ENCODE measurements around the gene MORN1.

MORN1 gene

DNA sequence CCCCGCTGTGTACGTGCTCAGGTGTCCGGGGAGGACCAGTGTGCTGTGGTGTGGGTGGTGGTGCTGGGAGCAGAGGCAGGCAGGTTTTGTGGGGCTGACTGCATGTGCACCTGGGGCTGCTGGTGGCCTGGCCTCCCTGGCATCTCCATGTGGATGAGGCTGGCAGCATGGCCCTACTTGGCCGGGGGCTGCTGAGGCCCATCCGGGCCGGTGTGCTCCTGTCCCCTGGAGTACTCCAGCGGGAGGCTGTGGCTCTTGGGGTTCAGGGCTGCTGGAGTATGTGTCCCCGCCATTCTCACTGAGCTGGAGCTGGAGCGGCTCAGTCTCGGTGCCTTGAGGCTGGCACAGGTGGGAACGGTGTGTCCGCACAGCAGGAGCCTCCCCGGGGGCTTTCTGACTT, 41.8 kb upstream of the MORN1 start:
- H3K9me3 ChIP-seq (ENCODE audit: control insufficient read depth, insufficient read depth, low read length): no peaks in the 10 kb centered on the region
- no peak overlapping the region for H3K27ac ChIP-seq (ENCODE audit: low read length)
- H3K36me3 ChIP-seq (ENCODE audit: control insufficient read depth, insufficient read depth, low read length): no peaks in the 10 kb centered on the region; the same call in 1 of the 2 replicates
- H3K4me1 ChIP-seq (ENCODE audit: control insufficient read depth, insufficient read depth, low read length): no peaks in the 10 kb centered on the region; the same call in 1 of the 2 replicates
- H3K4me3 ChIP-seq (ENCODE audit: low read length): no peak overlapping the region
- H3K27me3 ChIP-seq (ENCODE audit: control insufficient read depth, insufficient read depth, low read length): no peaks in the 10 kb centered on the region
- WGBS (ENCODE audit: insufficient coverage, insufficient read length): no CpG with 5 or more reads among the region's 13 CpGs
- no peak for DNase-seq (ENCODE audit: low read depth, low spot score)

DNA sequence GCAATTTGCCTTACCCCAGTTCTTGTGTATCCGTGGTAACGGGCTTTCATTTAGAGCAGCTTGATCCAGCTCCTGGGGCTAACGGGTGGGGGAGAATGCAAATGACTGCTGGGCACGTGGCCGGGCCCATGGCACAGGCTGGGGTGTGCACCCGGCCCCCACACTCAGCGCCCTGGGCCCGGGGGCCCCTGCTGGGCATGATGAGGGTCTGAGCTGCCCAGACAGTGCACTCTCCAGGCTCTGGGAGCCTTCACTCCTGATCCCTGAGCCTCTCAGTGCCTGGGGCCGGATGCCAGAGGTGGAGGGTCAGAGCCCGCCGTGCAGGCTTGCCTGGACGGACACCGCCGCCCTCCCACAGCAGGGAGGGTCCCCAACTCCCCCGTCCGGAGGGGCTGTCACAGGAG, 41.1 kb upstream of the MORN1 start:
- H3K9me3 ChIP-seq (ENCODE audit: control insufficient read depth, insufficient read depth, low read length): no peaks in the 10 kb centered on the region
- H3K4me1 ChIP-seq (ENCODE audit: control insufficient read depth, insufficient read depth, low read length): no peaks in the 10 kb centered on the region; the same call in 1 of the 2 replicates
- no CpG with 5 or more reads among the region's 16 CpGs for WGBS (ENCODE audit: insufficient coverage, insufficient read length)
- H3K4me3 ChIP-seq (ENCODE audit: low read length): no peak overlapping the region
- H3K36me3 ChIP-seq (ENCODE audit: control insufficient read depth, insufficient read depth, low read length): no peaks in the 10 kb centered on the region; the same call in 1 of the 2 replicates
- no peak overlapping the region for H3K27ac ChIP-seq (ENCODE audit: low read length)
- no peaks in the 10 kb centered on the region for H3K27me3 ChIP-seq (ENCODE audit: control insufficient read depth, insufficient read depth, low read length)
- no peak for DNase-seq (ENCODE audit: low read depth, low spot score)

DNA sequence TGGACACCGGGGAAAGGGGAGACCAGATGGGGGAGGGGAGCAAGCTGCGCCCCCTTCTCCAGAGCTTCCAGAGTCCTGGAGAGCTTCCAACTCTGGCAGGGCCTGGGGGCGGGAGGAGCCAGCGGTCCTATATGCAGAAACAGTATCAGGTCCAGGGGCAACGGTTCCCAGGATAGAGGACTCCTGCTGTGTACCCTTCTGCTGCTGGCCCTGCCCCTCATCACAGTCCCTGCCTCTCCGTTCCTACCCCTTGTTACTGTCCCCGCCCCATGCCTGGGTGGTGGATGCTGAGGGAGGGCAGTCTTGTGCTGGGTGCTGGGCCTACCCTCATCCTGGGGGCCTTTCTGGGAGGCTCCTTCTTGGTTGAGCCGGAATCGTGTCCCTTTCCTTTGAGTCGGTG, 40.2 kb upstream of the MORN1 start:
- Histone ChIP-seq H3K4me3 (ENCODE audit: low read length) (no peak overlapping the region), H3K27me3 (ENCODE audit: control insufficient read depth, insufficient read depth, low read length) (no peaks in the 10 kb centered on the region), H3K4me1 (ENCODE audit: control insufficient read depth, insufficient read depth, low read length) (no peaks in the 10 kb centered on the region; the same call in 1 of the 2 replicates), H3K36me3 (ENCODE audit: control insufficient read depth, insufficient read depth, low read length) (no peaks in the 10 kb centered on the region; the same call in 1 of the 2 replicates), H3K27ac (ENCODE audit: low read length) (no peak overlapping the region), H3K9me3 (ENCODE audit: control insufficient read depth, insufficient read depth, low read length) (no peaks in the 10 kb centered on the region)
- no CpG with 5 or more reads among the region's 10 CpGs for WGBS (ENCODE audit: insufficient coverage, insufficient read length)
- DNase-seq (ENCODE audit: low read depth, low spot score): no peak

DNA sequence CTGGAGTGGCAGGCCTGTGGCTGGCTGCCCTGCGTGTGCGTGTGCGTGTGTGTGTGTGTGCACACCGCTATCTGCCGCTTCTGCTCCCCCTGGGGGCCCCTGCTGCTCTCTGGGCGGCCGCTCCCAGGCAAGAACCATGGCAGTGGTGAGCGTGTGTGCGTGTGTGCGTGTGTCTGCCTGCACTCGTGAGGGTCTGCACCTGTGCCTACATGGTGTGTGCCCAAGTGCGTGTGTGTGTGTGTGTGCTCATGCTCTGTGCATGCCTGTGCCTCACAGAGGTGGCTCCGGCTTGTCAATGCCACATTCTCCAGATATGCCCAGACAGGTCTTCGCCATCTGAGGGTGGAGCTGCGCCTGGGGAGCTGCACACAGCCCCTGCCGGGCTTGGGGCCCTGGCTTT, 39.7 kb upstream of the MORN1 start:
- no peaks in the 10 kb centered on the region; the same call in 1 of the 2 replicates for H3K36me3 ChIP-seq (ENCODE audit: control insufficient read depth, insufficient read depth, low read length)
- H3K4me3 ChIP-seq (ENCODE audit: low read length): no peak overlapping the region
- H3K9me3 ChIP-seq (ENCODE audit: control insufficient read depth, insufficient read depth, low read length): no peaks in the 10 kb centered on the region
- H3K4me1 ChIP-seq (ENCODE audit: control insufficient read depth, insufficient read depth, low read length): no peaks in the 10 kb centered on the region; the same call in 1 of the 2 replicates
- H3K27me3 ChIP-seq (ENCODE audit: control insufficient read depth, insufficient read depth, low read length): no peaks in the 10 kb centered on the region
- WGBS (ENCODE audit: insufficient coverage, insufficient read length): no CpG with 5 or more reads among the region's 16 CpGs
- DNase-seq (ENCODE audit: low read depth, low spot score): no peak
- H3K27ac ChIP-seq (ENCODE audit: low read length): no peak overlapping the region

DNA sequence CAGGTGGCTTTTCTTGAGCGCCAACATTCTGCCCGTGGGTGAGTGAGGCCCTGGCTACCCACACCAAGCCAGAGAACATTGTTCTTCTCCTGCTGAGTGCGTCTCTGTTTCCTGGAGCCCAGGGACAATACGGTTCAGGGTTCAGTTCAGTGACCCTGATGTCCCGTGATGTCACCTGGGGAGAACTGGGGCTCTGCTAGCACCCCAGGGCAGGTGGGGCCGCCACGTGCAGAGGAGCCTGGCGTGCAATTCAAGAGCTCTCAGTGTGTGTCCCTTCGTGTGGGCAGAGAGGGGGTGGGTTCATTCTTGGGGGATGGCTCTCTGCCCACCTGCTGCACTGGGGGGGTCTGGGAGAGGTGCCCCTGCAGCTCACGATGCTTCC, 39.2 kb upstream of the MORN1 start:
- H3K4me1 ChIP-seq (ENCODE audit: control insufficient read depth, insufficient read depth, low read length): no peaks in the 10 kb centered on the region; the same call in 1 of the 2 replicates
- no peaks in the 10 kb centered on the region for H3K27me3 ChIP-seq (ENCODE audit: control insufficient read depth, insufficient read depth, low read length)
- no peak overlapping the region for H3K27ac ChIP-seq (ENCODE audit: low read length)
- no peak for DNase-seq (ENCODE audit: low read depth, low spot score)
- H3K9me3 ChIP-seq (ENCODE audit: control insufficient read depth, insufficient read depth, low read length): no peaks in the 10 kb centered on the region
- no peaks in the 10 kb centered on the region; the same call in 1 of the 2 replicates for H3K36me3 ChIP-seq (ENCODE audit: control insufficient read depth, insufficient read depth, low read length)
- WGBS (ENCODE audit: insufficient coverage, insufficient read length): no CpG with 5 or more reads among the region's 10 CpGs
- H3K4me3 ChIP-seq (ENCODE audit: low read length): no peak overlapping the region

- no peaks in the 10 kb centered on the region for H3K9me3 ChIP-seq (ENCODE audit: control insufficient read depth, insufficient read depth, low read length)
- no peaks in the 10 kb centered on the region; the same call in 1 of the 2 replicates for H3K4me1 ChIP-seq (ENCODE audit: control insufficient read depth, insufficient read depth, low read length)
- no peak overlapping the region for H3K27ac ChIP-seq (ENCODE audit: low read length)
- DNase-seq (ENCODE audit: low read depth, low spot score): no peak
- H3K4me3 ChIP-seq (ENCODE audit: low read length): no peak overlapping the region
- no CpG with 5 or more reads among the region's 20 CpGs for WGBS (ENCODE audit: insufficient coverage, insufficient read length)
- H3K36me3 ChIP-seq (ENCODE audit: control insufficient read depth, insufficient read depth, low read length): no peaks in the 10 kb centered on the region; the same call in 1 of the 2 replicates
- H3K27me3 ChIP-seq (ENCODE audit: control insufficient read depth, insufficient read depth, low read length): no peaks in the 10 kb centered on the region
Measured at GRCh38 chr1:2429780-2430591, 38.6 kb upstream of the MORN1 start.

DNA sequence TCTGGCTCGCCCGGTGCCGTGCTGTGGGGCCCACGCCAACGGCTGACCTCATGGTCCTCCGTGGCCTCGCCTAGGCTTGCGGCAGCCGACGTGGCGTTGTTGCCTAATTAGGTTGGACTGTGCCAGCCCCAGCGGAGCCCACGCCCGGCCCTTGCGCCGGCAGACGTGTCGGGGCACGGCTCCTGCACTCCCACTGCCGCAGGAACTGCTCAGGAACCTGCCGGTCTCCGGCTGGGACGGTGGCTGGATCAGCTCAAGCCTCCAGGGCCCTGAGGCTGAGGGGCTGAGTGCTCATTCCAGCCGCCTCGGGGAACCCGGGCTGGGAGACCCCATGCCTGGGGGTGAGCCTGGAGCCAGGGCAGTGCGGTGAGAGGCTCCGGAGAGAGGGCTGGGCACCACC, 37.1 kb upstream of the MORN1 start:
- H3K9me3 ChIP-seq (ENCODE audit: control insufficient read depth, insufficient read depth, low read length): no peaks in the 10 kb centered on the region
- no peak for DNase-seq (ENCODE audit: low read depth, low spot score)
- no peaks in the 10 kb centered on the region; the same call in 1 of the 2 replicates for H3K4me1 ChIP-seq (ENCODE audit: control insufficient read depth, insufficient read depth, low read length)
- no peaks in the 10 kb centered on the region; the same call in 1 of the 2 replicates for H3K36me3 ChIP-seq (ENCODE audit: control insufficient read depth, insufficient read depth, low read length)
- H3K27ac ChIP-seq (ENCODE audit: low read length): no peak overlapping the region
- no peaks in the 10 kb centered on the region for H3K27me3 ChIP-seq (ENCODE audit: control insufficient read depth, insufficient read depth, low read length)
- H3K4me3 ChIP-seq (ENCODE audit: low read length): no peak overlapping the region
- WGBS (ENCODE audit: insufficient coverage, insufficient read length): no CpG with 5 or more reads among the region's 28 CpGs

- no CpG with 5 or more reads among the region's 10 CpGs for WGBS (ENCODE audit: insufficient coverage, insufficient read length)
- DNase-seq (ENCODE audit: low read depth, low spot score): no peak
- Histone ChIP-seq H3K27me3 (ENCODE audit: control insufficient read depth, insufficient read depth, low read length) (no peaks in the 10 kb centered on the region), H3K4me3 (ENCODE audit: low read length) (no peak overlapping the region), H3K36me3 (ENCODE audit: control insufficient read depth, insufficient read depth, low read length) (no peaks in the 10 kb centered on the region; the same call in 1 of the 2 replicates), H3K27ac (ENCODE audit: low read length) (no peak overlapping the region), H3K9me3 (ENCODE audit: control insufficient read depth, insufficient read depth, low read length) (no peaks in the 10 kb centered on the region), H3K4me1 (ENCODE audit: control insufficient read depth, insufficient read depth, low read length) (no peaks in the 10 kb centered on the region; the same call in 1 of the 2 replicates)
Measured at GRCh38 chr1:2427976-2428375, 36.6 kb upstream of the MORN1 start.

DNA sequence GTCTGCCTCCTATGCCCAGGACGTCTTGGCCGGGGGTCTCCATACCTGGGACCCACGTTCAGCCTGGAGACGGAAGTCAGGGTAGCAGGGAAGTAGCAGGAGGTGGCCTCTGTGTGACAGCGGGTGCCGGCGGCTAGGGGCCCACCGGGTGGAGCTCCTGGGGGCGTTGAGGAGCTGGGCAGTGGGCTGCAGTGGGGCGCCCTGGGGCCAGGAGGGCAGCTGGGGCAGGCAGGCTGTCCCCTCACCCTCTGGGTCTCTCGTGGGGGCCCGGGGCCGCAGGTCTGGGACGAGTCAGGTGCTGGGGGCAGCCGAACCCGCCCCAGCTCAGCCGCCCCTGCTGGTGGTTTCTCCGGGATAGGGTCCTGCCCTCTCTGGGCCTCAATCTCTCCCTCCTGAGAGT, 35.7 kb upstream of the MORN1 start:
- H3K27ac ChIP-seq (ENCODE audit: low read length): no peak overlapping the region
- H3K4me3 ChIP-seq (ENCODE audit: low read length): no peak overlapping the region
- no peaks in the 10 kb centered on the region; the same call in 1 of the 2 replicates for H3K36me3 ChIP-seq (ENCODE audit: control insufficient read depth, insufficient read depth, low read length)
- no CpG with 5 or more reads among the region's 18 CpGs for WGBS (ENCODE audit: insufficient coverage, insufficient read length)
- H3K9me3 ChIP-seq (ENCODE audit: control insufficient read depth, insufficient read depth, low read length): no peaks in the 10 kb centered on the region
- no peaks in the 10 kb centered on the region; the same call in 1 of the 2 replicates for H3K4me1 ChIP-seq (ENCODE audit: control insufficient read depth, insufficient read depth, low read length)
- no peak for DNase-seq (ENCODE audit: low read depth, low spot score)
- no peaks in the 10 kb centered on the region for H3K27me3 ChIP-seq (ENCODE audit: control insufficient read depth, insufficient read depth, low read length)

DNA sequence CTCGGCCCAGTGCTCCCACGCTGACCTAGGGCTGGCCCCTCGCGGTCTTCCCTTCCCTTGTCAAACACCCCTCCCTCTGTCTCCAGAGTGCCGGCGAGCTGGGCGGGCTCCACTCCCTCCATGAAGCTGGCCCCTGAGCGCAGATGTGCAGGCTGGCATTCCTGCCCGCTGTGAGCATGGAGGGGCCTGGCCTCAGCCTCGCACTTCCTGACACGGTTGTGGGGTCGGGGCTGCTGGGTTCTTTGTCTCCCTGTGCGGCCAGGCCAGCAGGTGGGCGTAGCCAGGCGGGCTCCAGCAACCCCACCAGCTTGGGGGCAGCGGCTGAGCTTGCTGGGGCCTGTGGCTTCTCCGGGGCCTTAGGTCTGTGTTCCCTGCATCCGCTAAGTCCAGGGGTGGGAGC, 35.2 kb upstream of the MORN1 start:
- no peak overlapping the region for H3K27ac ChIP-seq (ENCODE audit: low read length)
- DNase-seq (ENCODE audit: low read depth, low spot score): no peak
- no peaks in the 10 kb centered on the region for H3K27me3 ChIP-seq (ENCODE audit: control insufficient read depth, insufficient read depth, low read length)
- no peaks in the 10 kb centered on the region; the same call in 1 of the 2 replicates for H3K4me1 ChIP-seq (ENCODE audit: control insufficient read depth, insufficient read depth, low read length)
- no peaks in the 10 kb centered on the region for H3K9me3 ChIP-seq (ENCODE audit: control insufficient read depth, insufficient read depth, low read length)
- no peak overlapping the region for H3K4me3 ChIP-seq (ENCODE audit: low read length)
- no peaks in the 10 kb centered on the region; the same call in 1 of the 2 replicates for H3K36me3 ChIP-seq (ENCODE audit: control insufficient read depth, insufficient read depth, low read length)
- WGBS (ENCODE audit: insufficient coverage, insufficient read length): no CpG with 5 or more reads among the region's 18 CpGs

All from iPS DF 6.9 (cell line).